AML-193 (cell line): ENCODE measurements around the gene ST7L.
"Not testable (repeated sequence)": the region's sequence is repeated elsewhere in the genome, so short reads cannot be mapped to it uniquely, and the experiment has no call there.

Experiments used
- DNase-seq, 2 experiments: peaks; one replicate each; lab custom pipeline; 2025; lab: John Stamatoyannopoulos, UW

The ST7L gene

GRCh38 chr1:112492076-112492475 is 126.9 kb downstream of the ST7L start:
- DNase-seq, result no peak

GRCh38 chr1:112488141-112488540 is 130.8 kb downstream of the ST7L start:
- DNase-seq, result no peak

GRCh38 chr1:112487686-112488085 is 131.3 kb downstream of the ST7L start:
- not testable (repeated sequence) for DNase-seq

- DNase-seq, result not testable (repeated sequence)
These were observed 132.9 kb downstream of the ST7L start for GRCh38 chr1:112486063-112486462.

- no peak for DNase-seq
These were observed 140.6 kb downstream of the ST7L start for GRCh38 chr1:112478314-112478713.

GRCh38 chr1:112477550-112477949 is 141.4 kb downstream of the ST7L start:
- no peak for DNase-seq
